ENCODE measurements around the gene FSTL3. TPM values are rescaled to one million over a fixed set of nuclear protein-coding genes. Genes with fewer than 3 reads are reported as not detected.
A peak's percentile ranks its signal among the peaks of the same experiment; 100 is the strongest.

Gene FSTL3
- total and polyA plus RNA-seq, 2 of the 13 experiments (the other 11 are each of a cell fraction or from before 2014, with no cell fraction given) = 13.5 to 15.6 TPM

DNA sequence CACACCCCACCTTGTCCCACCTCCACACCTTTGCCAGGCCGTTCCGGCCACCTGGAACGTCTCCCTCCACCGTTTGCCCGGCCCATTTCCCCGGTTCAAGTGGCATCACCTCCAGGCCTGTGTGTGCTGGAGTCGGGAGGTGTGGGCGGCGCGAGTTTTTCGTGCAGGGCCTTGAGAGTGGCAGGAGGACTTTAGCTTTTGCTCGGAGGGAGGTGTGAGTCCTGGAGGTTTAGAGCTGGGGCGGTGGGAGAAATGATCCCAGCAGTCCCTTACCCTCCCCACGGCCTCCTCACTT is 28.2 kb downstream of the FSTL3 start (continued):
- TF ChIP-seq AHR (CRISPR knock-in tag; IDR thresholded peaks at IDR 0.05) (no peak), MAFF (IDR thresholded peaks at IDR 0.05; ENCODE audit: low read depth, low read length) (no peak), ZNF780A (CRISPR knock-in tag; IDR thresholded peaks at IDR 0.05) (no peak), NFYC (CRISPR knock-in tag; IDR thresholded peaks at IDR 0.05) (no peak), E2F2 (CRISPR knock-in tag; IDR thresholded peaks at IDR 0.05; ENCODE audit: borderline replicate concordance) (no peak), MIER3 (CRISPR knock-in tag; IDR thresholded peaks at IDR 0.05; ENCODE audit: borderline replicate concordance) (0 out of 2 replicates have a peak, but pooled peaks have one; percentile 3), RBAK (CRISPR knock-in tag; IDR thresholded peaks at IDR 0.05) (0 out of 2 replicates have a peak, but pooled peaks have one; percentile 31), ZSCAN22 (CRISPR knock-in tag; IDR thresholded peaks at IDR 0.05) (no peak), HOXA3 (CRISPR knock-in tag; IDR thresholded peaks at IDR 0.05) (peak; percentile 3; the same call in 1 of the 2 replicates), RXRB (CRISPR knock-in tag; IDR thresholded peaks at IDR 0.05; ENCODE audit: borderline replicate concordance) (no peak), ISL2 (CRISPR knock-in tag; IDR thresholded peaks at IDR 0.05) (no peak), ZNF264 (CRISPR knock-in tag; IDR thresholded peaks at IDR 0.05) (0 out of 2 replicates have a peak, but pooled peaks have one; percentile 1), ZSCAN20 (CRISPR knock-in tag; IDR thresholded peaks at IDR 0.05; ENCODE audit: borderline replicate concordance) (no peak)
- TF ChIP-seq, protein P1, sequence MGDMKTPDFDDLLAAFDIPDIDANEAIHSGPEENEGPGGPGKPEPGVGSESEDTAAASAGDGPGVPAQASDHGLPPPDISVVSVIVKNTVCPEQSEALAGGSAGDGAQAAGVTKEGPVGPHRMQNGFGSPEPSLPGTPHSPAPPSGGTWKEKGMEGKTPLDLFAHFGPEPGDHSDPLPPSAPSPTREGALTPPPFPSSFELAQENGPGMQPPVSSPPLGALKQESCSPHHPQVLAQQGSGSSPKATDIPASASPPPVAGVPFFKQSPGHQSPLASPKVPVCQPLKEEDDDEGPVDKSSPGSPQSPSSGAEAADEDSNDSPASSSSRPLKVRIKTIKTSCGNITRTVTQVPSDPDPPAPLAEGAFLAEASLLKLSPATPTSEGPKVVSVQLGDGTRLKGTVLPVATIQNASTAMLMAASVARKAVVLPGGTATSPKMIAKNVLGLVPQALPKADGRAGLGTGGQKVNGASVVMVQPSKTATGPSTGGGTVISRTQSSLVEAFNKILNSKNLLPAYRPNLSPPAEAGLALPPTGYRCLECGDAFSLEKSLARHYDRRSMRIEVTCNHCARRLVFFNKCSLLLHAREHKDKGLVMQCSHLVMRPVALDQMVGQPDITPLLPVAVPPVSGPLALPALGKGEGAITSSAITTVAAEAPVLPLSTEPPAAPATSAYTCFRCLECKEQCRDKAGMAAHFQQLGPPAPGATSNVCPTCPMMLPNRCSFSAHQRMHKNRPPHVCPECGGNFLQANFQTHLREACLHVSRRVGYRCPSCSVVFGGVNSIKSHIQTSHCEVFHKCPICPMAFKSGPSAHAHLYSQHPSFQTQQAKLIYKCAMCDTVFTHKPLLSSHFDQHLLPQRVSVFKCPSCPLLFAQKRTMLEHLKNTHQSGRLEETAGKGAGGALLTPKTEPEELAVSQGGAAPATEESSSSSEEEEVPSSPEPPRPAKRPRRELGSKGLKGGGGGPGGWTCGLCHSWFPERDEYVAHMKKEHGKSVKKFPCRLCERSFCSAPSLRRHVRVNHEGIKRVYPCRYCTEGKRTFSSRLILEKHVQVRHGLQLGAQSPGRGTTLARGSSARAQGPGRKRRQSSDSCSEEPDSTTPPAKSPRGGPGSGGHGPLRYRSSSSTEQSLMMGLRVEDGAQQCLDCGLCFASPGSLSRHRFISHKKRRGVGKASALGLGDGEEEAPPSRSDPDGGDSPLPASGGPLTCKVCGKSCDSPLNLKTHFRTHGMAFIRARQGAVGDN (CRISPR knock-in tag; IDR thresholded peaks at IDR 0.05) = peak; percentile 11
- TF ChIP-seq, protein P2, sequence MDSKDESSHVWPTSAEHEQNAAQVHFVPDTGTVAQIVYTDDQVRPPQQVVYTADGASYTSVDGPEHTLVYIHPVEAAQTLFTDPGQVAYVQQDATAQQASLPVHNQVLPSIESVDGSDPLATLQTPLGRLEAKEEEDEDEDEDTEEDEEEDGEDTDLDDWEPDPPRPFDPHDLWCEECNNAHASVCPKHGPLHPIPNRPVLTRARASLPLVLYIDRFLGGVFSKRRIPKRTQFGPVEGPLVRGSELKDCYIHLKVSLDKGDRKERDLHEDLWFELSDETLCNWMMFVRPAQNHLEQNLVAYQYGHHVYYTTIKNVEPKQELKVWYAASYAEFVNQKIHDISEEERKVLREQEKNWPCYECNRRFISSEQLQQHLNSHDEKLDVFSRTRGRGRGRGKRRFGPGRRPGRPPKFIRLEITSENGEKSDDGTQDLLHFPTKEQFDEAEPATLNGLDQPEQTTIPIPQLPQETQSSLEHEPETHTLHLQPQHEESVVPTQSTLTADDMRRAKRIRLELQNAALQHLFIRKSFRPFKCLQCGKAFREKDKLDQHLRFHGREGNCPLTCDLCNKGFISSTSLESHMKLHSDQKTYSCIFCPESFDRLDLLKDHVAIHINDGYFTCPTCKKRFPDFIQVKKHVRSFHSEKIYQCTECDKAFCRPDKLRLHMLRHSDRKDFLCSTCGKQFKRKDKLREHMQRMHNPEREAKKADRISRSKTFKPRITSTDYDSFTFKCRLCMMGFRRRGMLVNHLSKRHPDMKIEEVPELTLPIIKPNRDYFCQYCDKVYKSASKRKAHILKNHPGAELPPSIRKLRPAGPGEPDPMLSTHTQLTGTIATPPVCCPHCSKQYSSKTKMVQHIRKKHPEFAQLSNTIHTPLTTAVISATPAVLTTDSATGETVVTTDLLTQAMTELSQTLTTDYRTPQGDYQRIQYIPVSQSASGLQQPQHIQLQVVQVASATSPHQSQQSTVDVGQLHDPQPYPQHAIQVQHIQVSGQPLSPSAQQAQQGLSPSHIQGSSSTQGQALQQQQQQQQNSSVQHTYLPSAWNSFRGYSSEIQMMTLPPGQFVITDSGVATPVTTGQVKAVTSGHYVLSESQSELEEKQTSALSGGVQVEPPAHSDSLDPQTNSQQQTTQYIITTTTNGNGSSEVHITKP (CRISPR knock-in tag; IDR thresholded peaks at IDR 0.05; ENCODE audit: low read depth) = no peak; the same call in 1 of the 2 replicates
- TF ChIP-seq, protein P3, sequence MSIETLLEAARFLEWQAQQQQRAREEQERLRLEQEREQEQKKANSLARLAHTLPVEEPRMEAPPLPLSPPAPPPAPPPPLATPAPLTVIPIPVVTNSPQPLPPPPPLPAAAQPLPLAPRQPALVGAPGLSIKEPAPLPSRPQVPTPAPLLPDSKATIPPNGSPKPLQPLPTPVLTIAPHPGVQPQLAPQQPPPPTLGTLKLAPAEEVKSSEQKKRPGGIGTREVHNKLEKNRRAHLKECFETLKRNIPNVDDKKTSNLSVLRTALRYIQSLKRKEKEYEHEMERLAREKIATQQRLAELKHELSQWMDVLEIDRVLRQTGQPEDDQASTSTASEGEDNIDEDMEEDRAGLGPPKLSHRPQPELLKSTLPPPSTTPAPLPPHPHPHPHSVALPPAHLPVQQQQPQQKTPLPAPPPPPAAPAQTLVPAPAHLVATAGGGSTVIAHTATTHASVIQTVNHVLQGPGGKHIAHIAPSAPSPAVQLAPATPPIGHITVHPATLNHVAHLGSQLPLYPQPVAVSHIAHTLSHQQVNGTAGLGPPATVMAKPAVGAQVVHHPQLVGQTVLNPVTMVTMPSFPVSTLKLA (IDR thresholded peaks at IDR 0.05) = no peak

Data from HepG2 (cell line).